HG02884 (cell line): ENCODE measurements around the gene KCNQ2.

Source experiments
- ATAC-seq: cut with Tn5 transposase; IDR thresholded peaks from one replicate; pipeline ENCODE4 v1.9.1; 2021; ENCODE audit warnings: mild to moderate bottlenecking, moderate library complexity; ENCODE audit not compliant: unreplicated experiment

The KCNQ2 gene

GRCh38 chr20:63456429-63457284 lies 15.8 kb downstream of the KCNQ2 start:
- ATAC-seq, result no peak

GRCh38 chr20:63455568-63455859 lies 16.9 kb downstream of the KCNQ2 start:
- ATAC-seq, result no peak

- no peak for ATAC-seq
Measured at GRCh38 chr20:63454731-63455567, 17.5 kb downstream of the KCNQ2 start.

- ATAC-seq, result no peak
Measured at GRCh38 chr20:63452821-63453523, 19.5 kb downstream of the KCNQ2 start.

GRCh38 chr20:63452341-63452740 lies 20.1 kb downstream of the KCNQ2 start:
- no peak for ATAC-seq

GRCh38 chr20:63451821-63452220 lies 20.6 kb downstream of the KCNQ2 start:
- no peak for ATAC-seq

- ATAC-seq, result no peak
Measured at GRCh38 chr20:63449796-63450730, 22.4 kb downstream of the KCNQ2 start.

- ATAC-seq, result no peak
Measured at GRCh38 chr20:63449025-63449424, 23.4 kb downstream of the KCNQ2 start.

- no peak for ATAC-seq
Measured at GRCh38 chr20:63448031-63448430, 24.4 kb downstream of the KCNQ2 start.

GRCh38 chr20:63447320-63447719 lies 25.1 kb downstream of the KCNQ2 start:
- ATAC-seq, result no peak

GRCh38 chr20:63446216-63447024 lies 26.0 kb downstream of the KCNQ2 start:
- ATAC-seq, result no peak

GRCh38 chr20:63445075-63445734 lies 27.2 kb downstream of the KCNQ2 start:
- ATAC-seq, result no peak

GRCh38 chr20:63444548-63444947 lies 27.9 kb downstream of the KCNQ2 start:
- ATAC-seq, result no peak

- ATAC-seq, result no peak
Measured at GRCh38 chr20:63443606-63444395, 28.7 kb downstream of the KCNQ2 start.

- ATAC-seq, result no peak
Measured at GRCh38 chr20:63442100-63442493, 30.4 kb downstream of the KCNQ2 start.

- no peak for ATAC-seq
Measured at GRCh38 chr20:63441136-63442099, 31.0 kb downstream of the KCNQ2 start.

GRCh38 chr20:63440366-63440955 lies 32.0 kb downstream of the KCNQ2 start:
- ATAC-seq, result no peak
